Inflammatory macrophage (primary cell): ENCODE results near the gene OR2T11.
"Not testable (repeated sequence)": the region's sequence is repeated elsewhere in the genome, so short reads cannot be mapped to it uniquely, and the experiment has no call there.

Experiments
- DNase-seq, 2 donors: peaks; one replicate each; pipeline ENCODE4 v3.0.0-alpha.2; 2020 to 2022
- total RNA-seq, 18 experiments: gene quantifications; one replicate each; lab custom pipeline; 2026; ENCODE audit warnings: mixed read lengths in 6 of 18, inconsistent platforms in 2 of 18; lab: John Stamatoyannopoulos, UW

The OR2T11 gene, protein sequence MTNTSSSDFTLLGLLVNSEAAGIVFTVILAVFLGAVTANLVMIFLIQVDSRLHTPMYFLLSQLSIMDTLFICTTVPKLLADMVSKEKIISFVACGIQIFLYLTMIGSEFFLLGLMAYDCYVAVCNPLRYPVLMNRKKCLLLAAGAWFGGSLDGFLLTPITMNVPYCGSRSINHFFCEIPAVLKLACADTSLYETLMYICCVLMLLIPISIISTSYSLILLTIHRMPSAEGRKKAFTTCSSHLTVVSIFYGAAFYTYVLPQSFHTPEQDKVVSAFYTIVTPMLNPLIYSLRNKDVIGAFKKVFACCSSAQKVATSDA
- total RNA-seq: 0 to 0.12 (median 0) reads per million in 18 experiments

DNA sequence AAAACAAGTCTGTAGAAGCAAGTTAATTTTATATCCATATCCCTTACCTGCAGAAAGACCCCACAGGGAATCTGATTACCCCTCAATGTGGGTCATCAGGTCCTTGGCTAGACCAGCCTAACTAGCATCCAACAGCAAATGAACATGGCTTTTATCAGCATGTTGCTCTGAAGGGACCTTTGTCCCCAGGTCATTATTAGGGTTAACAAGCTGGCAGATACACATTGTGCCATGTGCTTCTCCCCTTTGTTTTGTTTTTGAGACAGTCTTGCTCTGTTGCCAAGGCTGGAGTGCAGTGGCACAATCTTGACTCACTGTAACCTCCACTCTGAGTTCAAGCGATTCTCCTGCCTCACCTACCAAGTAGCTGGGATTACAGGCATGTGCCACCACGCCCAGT is at the start of gene OR2T11:
Gene OR2T11 (minus strand): TSS at position 101 of the 400 bp plus-strand sequence. CDS start 7,963 bp downstream, outside the sequence.
- DNase-seq: not testable (repeated sequence)

DNA sequence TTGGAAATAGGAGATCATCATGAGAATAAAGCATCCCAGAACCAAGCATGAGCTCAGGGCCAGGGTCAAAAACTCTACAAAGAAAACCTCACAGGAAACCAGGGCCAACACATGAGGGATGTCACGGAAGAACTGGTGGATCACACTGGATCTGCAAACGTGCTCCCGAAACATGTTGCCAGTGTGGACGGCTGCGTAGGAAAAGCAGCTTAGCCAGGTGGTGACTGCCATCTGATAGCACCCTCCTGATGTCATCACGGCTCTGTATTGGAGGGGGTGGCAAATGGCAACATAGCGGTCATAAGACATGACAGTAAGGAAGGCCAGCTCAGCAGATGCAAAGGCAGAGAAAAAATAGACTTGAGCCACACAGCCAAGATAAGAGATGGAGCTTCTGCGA is 46.8 kb upstream of the OR2T11 start:
- no peak for DNase-seq

DNA sequence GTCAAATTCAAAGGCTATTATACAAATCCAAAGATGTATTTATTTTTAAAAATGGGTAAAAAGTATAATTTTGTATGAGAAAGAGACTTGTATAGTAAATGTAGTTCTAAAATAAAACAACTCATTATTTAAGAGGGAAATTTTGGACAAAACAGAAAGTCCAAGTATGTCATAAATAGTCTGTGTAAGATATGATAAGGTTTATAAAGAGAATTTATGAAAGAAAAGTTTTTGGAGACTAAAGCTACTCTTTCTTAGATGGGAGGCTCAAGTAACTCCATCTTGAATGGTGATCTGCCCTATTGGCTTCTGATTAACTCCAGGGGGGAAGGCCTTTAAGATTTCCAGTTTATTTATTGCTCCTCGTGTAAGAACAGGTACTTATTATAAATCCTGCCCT is 35.1 kb upstream of the OR2T11 start:
- no peak for DNase-seq

DNA sequence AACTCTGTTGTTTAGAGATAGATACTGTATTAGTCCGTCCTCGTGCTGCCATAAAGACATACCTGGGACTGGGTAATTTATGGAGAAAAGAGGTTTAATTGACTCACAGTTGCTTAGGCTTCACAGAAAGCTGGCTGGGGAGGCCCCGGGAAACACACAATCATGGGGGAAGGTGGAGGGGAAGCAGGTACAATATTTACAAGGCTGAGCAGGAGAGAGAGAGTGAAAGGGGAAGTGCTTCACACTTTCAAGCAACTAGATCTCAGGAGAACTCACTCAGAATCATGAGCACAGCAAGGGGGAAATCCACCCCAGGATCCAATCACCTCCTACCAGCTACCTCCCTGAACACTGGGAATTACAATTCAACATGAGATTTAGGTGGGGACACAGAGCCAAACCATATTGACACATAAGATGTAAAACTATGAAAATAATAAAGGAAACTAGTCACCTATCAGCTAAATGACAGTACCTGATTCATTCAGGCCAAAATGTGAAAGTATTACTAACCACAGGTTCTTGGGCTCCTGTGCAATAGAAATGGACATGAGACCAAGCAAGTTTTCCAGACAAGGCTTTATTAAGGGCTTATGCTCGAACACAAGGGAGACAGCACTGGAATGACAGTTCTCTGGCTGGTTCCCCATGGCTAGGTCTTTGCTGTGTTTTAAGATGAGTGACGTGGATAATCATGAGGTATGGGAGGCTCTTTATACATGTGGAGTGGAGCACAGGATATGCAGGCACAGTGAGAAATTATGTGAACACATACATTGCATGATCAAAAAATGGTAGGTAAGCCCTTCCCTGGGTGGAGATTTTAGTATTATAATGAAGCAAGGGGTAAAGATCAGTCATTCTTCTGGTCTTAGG is 28.8 kb upstream of the OR2T11 start:
- DNase-seq: not testable (repeated sequence)

DNA sequence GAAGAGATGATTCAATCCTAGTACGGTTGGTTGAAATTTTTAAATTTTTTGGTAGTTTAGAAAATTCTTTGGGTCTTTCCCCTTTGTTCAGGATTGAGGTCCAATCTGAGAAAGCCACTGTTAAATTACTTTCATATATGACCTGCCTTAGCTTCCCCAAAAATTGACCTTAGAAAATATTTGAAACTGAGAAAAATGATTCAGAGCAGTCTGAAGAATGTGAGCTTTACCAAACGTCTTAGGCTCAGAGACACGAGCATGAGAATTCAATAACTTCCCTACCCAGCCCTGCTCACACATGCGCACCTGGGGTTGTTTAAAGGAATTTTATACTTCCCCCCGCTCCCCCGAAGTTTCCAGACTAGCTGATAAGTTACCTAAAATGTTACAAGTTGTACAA is 21.9 kb upstream of the OR2T11 start:
- DNase-seq: not testable (repeated sequence)

- not testable (repeated sequence) for DNase-seq
Measured at GRCh38 chr1:248655354-248655753, 20.5 kb upstream of the OR2T11 start, which contains the start of gene OR2T27. OR2T27 (minus strand) TSS chr1:248655528; CDS start chr1:248650884, 4,644 bp downstream.

DNA sequence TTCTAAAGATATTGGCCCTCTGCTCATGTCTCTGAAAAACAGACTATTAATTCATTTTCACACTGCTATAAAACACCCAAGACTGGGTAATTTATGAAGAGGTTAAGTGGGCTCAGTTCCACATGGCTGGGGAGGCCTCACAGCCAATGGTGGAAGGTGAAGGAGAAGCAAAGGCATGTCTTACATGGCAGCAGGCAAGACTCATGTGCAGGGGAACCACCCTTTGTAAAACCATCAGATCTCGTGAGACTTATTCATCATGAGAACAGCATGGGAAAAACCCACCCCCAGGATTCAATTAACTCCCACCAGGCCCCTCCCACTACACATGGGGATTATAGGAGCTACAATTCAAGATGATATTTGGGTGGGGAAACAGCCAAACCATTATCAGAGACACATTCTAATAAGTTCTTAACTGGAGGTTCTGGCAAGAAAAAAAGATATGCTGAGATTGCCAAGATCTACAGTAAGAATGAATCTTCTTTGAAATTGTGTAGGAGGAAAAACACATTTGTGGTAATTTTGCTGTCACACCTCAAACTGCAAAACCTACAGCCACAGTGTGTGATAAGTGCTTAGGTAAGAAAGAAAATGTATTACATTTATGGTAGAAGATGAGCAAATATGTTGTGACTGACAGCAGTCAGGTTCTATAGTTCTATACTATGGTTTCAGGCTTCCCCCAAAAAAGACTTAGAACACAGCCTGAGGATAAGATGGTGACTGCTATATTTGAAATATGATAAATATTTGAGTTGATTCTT is 14.1 kb upstream of the OR2T11 start:
- DNase-seq: not testable (repeated sequence)

DNA sequence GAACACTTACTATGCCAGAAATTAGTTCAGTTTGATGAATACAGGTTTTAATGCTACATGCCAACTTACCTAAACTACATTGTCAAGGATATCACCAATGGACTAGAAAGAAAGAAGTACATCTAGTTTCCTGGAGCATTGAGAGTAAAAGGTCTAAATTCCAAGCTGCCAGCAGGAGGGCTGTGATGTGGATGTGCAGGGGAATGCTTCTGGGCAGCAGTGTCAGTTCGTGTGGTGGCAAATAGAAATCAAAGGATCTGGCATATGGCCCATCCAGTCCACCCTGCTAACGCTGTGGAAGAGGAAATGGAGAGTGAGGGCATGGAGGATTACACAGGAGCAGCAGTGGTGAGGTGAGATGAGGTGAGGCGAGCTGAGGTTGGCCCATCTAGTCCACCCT is 10.3 kb upstream of the OR2T11 start, which contains the start of gene OR2T35:
Gene OR2T35 (minus strand): TSS at position 101 of the 400 bp plus-strand sequence. CDS start 6,020 bp downstream, outside the sequence.
- DNase-seq: not testable (repeated sequence)

DNA sequence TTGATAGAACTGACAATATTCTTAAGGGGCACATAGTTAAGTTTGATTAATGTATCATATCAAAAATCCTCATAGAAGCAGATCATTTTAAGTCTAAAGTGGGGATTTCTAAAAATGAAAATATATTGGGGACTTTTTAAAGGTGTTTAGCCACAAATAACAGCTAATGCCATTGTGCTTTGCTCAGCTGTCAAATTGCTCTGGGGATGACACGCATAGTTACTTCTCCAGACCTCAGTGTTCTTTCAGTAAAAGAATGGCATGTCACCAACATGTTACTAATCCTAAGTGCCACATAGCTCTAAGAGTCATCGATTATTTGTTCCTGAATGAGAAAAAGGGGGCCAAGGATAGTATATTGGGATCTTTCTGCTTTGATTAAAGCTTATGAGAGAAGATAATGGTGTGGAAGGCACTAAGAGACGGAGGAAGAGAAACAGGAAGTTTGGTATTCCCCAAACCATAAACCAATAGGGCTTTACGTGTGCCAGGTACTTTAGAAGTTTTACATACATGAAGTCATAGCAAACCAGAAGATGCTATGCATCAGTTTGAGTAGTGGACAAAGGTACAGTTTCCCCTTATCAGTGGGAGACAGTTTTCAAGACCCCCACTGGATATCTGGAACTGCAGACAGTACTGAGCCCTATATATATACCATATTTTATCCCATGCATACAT is 8.2 kb upstream of the OR2T11 start:
- not testable (repeated sequence) for DNase-seq

- not testable (repeated sequence) for DNase-seq
Measured at GRCh38 chr1:248641583-248641982, 6.7 kb upstream of the OR2T11 start.

DNA sequence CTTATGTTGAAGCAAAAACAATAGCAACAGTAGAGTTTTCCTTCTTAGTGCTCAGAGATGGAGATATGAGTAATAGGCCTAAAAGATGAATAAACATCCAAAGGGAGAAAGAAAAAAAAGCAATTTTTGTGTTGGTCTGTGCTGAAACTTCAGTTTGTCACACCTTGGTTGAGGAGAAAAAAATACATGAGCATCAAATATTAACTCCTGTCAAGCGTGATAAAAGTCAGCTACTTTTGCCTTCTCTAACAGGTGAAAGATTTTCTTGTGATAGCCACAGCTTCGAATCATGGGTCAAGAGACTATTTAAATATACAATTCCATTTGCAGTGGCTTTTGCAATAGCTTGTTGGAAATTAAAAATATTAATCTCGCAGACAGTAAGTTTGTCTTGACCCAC is 6.0 kb upstream of the OR2T11 start:
- DNase-seq: not testable (repeated sequence)

- not testable (repeated sequence) for DNase-seq
Measured at GRCh38 chr1:248639652-248640051, 4.8 kb upstream of the OR2T11 start.

- DNase-seq: not testable (repeated sequence)
Measured at GRCh38 chr1:248636612-248637011, 1.7 kb upstream of the OR2T11 start.

GRCh38 chr1:248631354-248632008 is 3.4 kb downstream of the OR2T11 start:
- peak; percentile 32 to 51 for DNase-seq

DNA sequence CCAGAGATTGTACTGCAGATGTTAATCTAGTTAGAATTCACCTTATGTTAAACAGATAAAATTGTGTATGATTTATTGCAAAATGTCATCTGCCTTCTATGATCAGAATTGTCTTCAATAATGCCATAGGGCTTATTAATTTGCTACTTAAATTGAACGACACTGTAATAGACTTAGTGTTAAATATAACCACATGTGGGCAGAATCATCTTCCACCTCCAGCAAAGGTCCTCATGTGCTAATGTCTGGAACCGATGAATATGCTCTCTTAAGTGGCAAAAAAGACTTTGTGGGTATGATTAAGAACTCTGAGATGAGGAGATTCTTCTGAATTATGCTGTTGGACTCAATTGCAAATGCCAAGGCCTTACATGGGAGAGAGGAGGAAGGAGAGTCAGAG is 4.3 kb downstream of the OR2T11 start:
- no peak for DNase-seq

DNA sequence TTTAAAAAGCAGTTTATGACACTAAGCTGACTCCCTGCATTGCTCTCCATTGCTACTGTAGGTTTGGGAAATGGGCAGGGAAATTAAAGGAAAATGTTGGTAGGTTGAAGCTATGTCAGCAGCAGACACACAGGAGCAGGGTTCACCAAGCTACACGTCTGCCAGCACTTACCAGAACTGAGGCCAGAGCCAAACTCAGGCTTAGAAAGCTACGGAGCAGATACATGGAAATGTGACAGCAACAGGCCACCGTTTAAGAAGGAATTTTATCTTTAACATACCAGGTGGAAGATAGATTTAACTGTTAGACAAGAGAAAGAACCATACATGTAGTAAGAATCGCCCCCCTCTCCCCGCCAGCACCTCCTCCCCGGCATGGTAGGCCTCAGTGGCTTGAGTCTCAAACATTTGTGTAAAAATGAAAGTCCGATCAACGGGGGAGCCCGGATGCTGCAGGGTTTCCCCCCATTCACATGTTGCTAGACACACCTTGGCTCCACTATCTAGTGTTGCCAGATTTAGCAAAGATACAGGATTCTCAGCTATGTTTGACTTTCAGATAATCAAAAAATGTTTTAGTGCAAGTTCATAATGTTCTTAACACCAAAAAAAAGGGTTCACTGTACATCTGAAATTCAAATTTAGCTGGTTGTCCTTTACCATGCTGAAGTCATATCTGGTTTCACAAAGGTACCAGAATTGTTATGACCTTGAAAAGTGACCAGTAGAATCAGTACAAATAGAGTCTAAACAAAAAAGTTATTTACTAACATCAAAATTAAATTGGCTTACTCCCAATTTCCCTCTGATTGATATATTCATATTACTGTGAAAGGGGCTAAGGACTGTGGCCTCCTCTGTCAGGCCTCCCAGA is 6.7 kb downstream of the OR2T11 start:
- DNase-seq: no peak

- no peak for DNase-seq
Measured at GRCh38 chr1:248625971-248626370, 8.9 kb downstream of the OR2T11 start.

DNA sequence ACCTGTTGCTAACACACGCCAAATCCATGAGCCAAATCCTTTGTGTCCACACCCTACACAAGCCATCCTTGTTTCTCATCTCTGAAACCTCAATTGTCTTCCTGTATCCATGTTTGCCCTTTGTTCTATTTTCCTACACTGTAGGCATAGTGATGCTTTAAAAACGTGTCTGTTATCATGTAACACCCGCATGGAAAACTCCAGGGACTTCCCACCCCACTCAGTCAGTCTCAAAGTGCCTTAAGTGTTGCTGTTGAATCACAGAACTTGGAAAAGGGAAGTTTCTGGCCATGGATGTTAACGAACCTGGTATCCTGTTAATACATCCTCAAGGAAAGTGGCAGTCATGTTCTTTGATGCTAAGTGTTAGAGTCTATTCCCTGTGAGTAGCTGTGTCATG is 9.7 kb downstream of the OR2T11 start:
- DNase-seq: no peak

DNA sequence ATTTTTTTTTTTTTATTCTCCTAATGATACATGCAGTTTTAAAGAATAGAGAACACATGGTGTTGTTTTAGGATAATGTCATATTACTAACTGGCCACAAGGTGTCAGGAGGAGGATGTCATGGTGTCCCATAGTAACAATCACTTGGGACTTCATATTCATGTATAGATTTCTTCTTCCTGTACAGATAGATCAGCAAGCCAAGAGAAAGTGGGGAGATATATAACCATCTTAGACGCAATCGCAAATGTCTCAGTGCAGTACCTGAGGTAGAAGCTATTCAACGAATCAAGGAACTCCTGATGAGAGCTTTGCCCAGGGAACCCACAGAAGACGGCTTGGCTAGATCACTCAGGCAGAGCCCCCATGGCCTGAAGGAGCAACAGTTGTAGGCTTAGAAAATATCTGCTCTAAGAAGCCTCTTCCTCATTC is 12.3 kb downstream of the OR2T11 start:
- DNase-seq: peak; percentile 60 to 63

DNA sequence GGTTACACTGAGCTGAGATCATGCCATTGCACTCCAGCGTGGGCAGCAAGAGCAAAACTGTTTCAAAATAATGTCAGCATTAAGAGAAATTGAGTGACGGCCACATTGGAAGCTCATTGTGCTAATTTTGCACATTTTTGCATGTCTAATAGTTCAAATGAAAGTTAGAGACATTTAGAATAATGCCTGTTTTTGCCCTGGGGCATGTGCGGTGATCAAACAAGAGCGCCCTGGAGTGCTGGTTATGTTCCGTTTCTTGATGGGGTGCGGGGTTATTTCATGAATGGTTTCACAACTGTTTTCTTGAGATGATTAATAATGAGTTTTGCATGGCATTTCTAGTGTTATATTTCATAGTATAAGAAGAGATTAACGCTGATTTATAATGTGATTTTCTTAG is 13.1 kb downstream of the OR2T11 start:
- no peak for DNase-seq
